Tongue (tissue), 2 donors: ENCODE results near the gene AKAP8L. TPM values are rescaled to one million over a fixed set of nuclear protein-coding genes. Genes with fewer than 3 reads are reported as not detected.
A peak's percentile ranks its signal among the peaks of the same experiment; 100 is the strongest.

Experiments
- DNase-seq: peaks from one replicate; pipeline ENCODE4 v3.0.0-alpha.2; 2015
- total RNA-seq: library from RNA; depleted of rRNA; stranded (reverse); fragments of >200 nt; gene quantifications from one replicate; pipeline ENCODE4 v1.2.3, GENCODE V29; 2014

AKAP8L gene
- 65.4 TPM for total RNA-seq

GRCh38 chr19:15418579-15419412, at the start of gene AKAP8L:
AKAP8L (minus strand) TSS chr19:15418988; CDS start chr19:15418923, 65 bp downstream.
- peak; percentile 100 for DNase-seq

- no peak for DNase-seq
Measured at GRCh38 chr19:15467734-15468214, 49.0 kb upstream of the AKAP8L start.

GRCh38 chr19:15466851-15467733, 48.3 kb upstream of the AKAP8L start:
- no peak for DNase-seq

- DNase-seq = no peak
Measured at GRCh38 chr19:15464394-15465385, 45.9 kb upstream of the AKAP8L start, which contains the start of gene RASAL3. RASAL3 (minus strand) TSS chr19:15464544; CDS start chr19:15464358, 186 bp downstream.

- no peak for DNase-seq
Measured at GRCh38 chr19:15463861-15464371, 45.1 kb upstream of the AKAP8L start.

GRCh38 chr19:15461694-15462093, 42.9 kb upstream of the AKAP8L start:
- no peak for DNase-seq

GRCh38 chr19:15457701-15458484, 39.1 kb upstream of the AKAP8L start:
- no peak for DNase-seq

- DNase-seq = no peak
Measured at GRCh38 chr19:15456871-15457700, 38.3 kb upstream of the AKAP8L start.

- DNase-seq = no peak
Measured at GRCh38 chr19:15456441-15456840, 37.7 kb upstream of the AKAP8L start.

GRCh38 chr19:15455996-15456395, 37.2 kb upstream of the AKAP8L start:
- no peak for DNase-seq

- DNase-seq = no peak
Measured at GRCh38 chr19:15453906-15454860, 35.4 kb upstream of the AKAP8L start.

GRCh38 chr19:15453091-15453578, 34.3 kb upstream of the AKAP8L start:
- no peak for DNase-seq

GRCh38 chr19:15452111-15453047, 33.6 kb upstream of the AKAP8L start:
- DNase-seq = peak; percentile 96

- DNase-seq = no peak
Measured at GRCh38 chr19:15450528-15450890, 31.7 kb upstream of the AKAP8L start.

GRCh38 chr19:15449620-15450527, 31.1 kb upstream of the AKAP8L start, which contains the start of gene WIZ:
WIZ (minus strand) TSS chr19:15449956; CDS start chr19:15448307, 1,649 bp downstream.
- DNase-seq = peak; percentile 85
